Coronary artery (tissue), 2 donors: ENCODE results near the gene EFHD2.
"Not testable (repeated sequence)": the region's sequence is repeated elsewhere in the genome, so short reads cannot be mapped to it uniquely, and the experiment has no call there.

Source experiments
- DNase-seq: peaks from one replicate; pipeline ENCODE4 v3.0.0-alpha.2; 2017; ENCODE audit warnings: low spot score
- H3K27ac ChIP-seq, 2 donors: fragments of 200-600 bp; sonication (generic); one replicate each; pipeline ENCODE4 v1.5.1; 2016 to 2019
- H3K4me3 ChIP-seq: fragments of 200-600 bp; sonication (generic); 2 replicates; pipeline ENCODE4 v1.5.1; 2016; ENCODE audit warnings: mild to moderate bottlenecking, moderate library complexity
- TF ChIP-seq, protein P1 (sequence below): fragments of 200-600 bp; sonication (generic); IDR thresholded peaks from one replicate; pipeline ENCODE4 v1.5.1; 2019; ENCODE audit warnings: antibody characterized with exemption

The EFHD2 gene

DNA sequence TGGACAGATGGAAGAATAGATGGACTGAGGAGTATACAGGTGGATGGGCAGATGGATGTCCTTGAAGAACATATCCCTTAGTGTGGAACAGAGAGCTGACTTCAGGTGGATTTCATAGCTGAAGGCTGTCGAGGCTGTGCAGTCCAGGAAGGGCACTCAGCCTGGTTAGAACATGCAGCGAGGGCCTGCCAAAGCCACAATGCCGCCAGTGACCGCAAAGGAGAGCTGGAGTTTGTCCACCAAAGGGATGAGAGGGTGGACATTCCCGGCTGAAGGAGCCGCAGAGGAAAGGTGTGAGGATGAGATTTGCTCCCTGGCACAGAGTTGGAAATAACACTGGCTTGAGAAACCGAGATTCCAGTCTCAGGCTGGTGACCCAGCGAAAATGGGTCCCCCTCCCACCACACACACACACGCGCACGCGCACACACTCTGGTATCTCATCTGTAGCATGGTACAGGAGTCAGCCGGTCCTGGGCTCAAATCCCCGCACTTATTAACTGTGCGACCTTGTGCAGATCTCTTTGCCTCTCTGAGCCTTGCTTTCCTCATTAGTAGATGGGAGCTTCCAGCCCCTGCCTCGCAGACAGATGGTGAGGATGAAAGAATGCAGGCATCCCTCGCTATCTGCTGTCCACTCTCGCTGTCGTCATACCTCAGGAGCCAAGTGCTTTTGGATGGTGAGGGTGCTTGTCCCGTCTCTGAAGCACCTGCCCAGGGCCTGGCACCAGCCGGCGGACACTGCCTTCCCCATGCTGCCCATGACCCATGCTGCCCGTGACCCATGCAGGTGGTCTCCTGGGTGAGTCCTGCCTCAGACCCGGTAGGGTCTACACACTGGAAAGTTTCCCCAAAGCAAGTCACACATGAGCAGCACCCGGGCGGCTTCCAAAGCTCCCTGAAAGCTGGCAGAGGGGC lies 26.8 kb upstream of the EFHD2 start:
- no peak overlapping the region for H3K4me3 ChIP-seq
- no peak overlapping the region for H3K27ac ChIP-seq
- TF ChIP-seq, protein P1, sequence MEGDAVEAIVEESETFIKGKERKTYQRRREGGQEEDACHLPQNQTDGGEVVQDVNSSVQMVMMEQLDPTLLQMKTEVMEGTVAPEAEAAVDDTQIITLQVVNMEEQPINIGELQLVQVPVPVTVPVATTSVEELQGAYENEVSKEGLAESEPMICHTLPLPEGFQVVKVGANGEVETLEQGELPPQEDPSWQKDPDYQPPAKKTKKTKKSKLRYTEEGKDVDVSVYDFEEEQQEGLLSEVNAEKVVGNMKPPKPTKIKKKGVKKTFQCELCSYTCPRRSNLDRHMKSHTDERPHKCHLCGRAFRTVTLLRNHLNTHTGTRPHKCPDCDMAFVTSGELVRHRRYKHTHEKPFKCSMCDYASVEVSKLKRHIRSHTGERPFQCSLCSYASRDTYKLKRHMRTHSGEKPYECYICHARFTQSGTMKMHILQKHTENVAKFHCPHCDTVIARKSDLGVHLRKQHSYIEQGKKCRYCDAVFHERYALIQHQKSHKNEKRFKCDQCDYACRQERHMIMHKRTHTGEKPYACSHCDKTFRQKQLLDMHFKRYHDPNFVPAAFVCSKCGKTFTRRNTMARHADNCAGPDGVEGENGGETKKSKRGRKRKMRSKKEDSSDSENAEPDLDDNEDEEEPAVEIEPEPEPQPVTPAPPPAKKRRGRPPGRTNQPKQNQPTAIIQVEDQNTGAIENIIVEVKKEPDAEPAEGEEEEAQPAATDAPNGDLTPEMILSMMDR: no peak
- no peak for DNase-seq

DNA sequence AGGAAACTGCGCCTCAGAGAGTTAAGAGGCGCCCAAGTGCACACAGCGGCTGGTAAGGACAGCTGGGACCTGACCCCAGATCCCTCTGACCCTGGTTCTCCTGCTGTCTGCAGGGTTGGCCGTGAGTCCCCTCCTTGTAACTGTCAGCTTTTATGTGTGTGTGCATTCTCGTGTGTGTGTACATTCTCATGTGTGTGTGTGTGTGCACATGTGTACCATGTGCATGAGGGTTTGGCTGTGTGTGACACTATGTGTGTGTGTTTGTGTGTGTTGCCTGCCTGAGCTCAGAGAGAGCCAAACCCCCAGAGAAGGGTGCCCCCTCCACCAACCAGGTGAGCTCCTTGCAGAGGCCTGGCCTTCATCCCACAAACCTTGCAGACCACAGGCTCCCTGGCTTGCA lies 25.9 kb upstream of the EFHD2 start:
- TF ChIP-seq, protein P1: no peak
- Histone ChIP-seq H3K27ac (no peak overlapping the region), H3K4me3 (no peak overlapping the region)
- DNase-seq: no peak

- TF ChIP-seq, protein P1: no peak
- no peak for DNase-seq
- H3K27ac ChIP-seq: no peak overlapping the region
- no peak overlapping the region for H3K4me3 ChIP-seq
Observed at GRCh38 chr1:15384301-15384901, 25.3 kb upstream of the EFHD2 start.

DNA sequence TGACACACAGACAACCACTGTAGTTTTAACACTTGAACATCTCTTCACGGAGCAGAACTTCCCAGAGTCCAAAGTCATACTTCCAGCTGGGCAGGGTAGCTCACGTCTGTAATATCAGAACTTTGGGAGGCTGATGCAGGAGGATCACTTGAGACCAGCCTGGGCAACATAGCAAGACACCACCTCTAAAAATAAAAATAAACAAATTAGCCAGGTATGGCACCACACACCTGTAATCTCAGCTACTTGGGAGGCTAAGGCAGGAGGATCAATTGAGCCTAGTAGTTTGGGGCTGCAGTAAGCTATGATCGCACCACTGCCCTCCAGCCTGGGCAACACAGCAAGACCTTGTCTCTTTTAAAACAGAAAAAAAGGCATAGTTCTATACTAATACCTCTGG lies 24.3 kb upstream of the EFHD2 start:
- H3K4me3 ChIP-seq: no peak overlapping the region
- no peak overlapping the region for H3K27ac ChIP-seq
- no peak for DNase-seq
- TF ChIP-seq, protein P1: no peak

DNA sequence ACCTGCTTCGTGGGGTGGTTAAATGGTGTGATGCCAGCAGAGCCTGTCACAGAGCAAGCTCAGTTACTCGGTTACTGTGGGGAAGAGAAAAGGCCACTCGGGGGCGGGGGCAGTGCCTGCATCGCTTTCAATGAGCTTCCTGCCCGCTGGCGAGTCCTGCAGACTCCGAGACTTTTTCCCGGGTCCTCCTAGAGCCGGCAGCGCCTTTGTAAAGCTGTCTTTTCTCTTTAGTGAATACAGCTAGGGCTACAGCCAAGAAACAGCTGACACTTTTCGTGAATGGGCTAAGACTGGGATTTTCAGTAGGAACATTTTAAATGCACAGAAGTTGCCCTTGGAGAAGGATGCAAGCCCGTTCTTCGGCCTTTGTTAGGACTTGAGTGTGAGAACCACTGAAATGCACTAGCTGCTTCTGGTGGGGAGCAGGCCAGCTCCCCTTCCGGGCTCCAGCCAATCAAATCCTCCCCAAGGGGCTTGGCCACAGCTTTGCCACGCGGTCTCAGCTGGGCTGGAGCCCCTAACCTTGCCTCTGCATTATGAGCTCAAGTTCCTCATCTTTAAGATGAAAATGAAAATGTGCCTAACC lies 23.4 kb upstream of the EFHD2 start:
- Histone ChIP-seq H3K27ac (no peak overlapping the region), H3K4me3 (peak overlapping the region; percentile 25)
- TF ChIP-seq, protein P1: no peak
- no peak for DNase-seq

- TF ChIP-seq, protein P1: no peak
- DNase-seq: no peak
- Histone ChIP-seq H3K27ac (no peak overlapping the region), H3K4me3 (no peak overlapping the region)
Observed at GRCh38 chr1:15388201-15388880, 21.3 kb upstream of the EFHD2 start.

DNA sequence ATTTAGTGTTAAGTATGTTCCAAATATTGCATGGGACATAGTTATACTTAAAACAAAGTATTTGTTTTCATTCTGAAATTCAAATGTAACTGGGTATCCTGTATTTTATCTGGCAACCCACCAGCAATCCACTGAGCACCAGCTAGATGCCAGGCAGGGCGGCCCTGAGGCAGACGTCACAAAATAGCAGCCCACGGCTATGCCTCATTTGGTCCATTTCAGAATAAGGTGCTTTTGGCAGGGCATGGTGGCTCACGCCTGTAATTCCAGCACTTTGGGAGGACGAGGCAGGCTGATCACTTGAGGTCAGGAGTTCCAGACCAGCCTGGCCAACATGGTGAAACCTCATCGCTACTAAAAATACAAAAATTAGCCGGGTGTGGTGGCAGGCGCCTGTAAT lies 19.9 kb upstream of the EFHD2 start:
- not testable (repeated sequence) for H3K27ac ChIP-seq, DNase-seq, H3K4me3 ChIP-seq
